Liver (tissue), 3 donors: ENCODE measurements around the gene KCNMA1.

Experiments used
- CTCF ChIP-seq: fragments of 150-350 bp; IDR thresholded peaks from 2 replicates; pipeline ENCODE4 v1.5.1; 2017; ENCODE audit warnings: improper control_type of control experiment, low read depth, low read length; ENCODE audit not compliant: missing input control
- SP1 ChIP-seq: IDR thresholded peaks from 2 replicates; pipeline ENCODE4 v1.6.1; 2018; ENCODE audit warnings: antibody characterized with exemption, mild to moderate bottlenecking
- donor health status: healthy.
- donor health status: healthy.

GRCh38 chr10:77661100-77661499 is 23.5 kb upstream of the KCNMA1 start:
- no peak for TF ChIP-seq SP1
- TF ChIP-seq CTCF = no peak
